Skeletal muscle satellite cell (primary cell): Measurements from ENCODE around the gene LRRC61.

Experiments
- H3K27me3 ChIP-seq: 2 replicates; pipeline ENCODE4 v1.7.0; 2013; ENCODE audit warnings: low read length; ENCODE audit not compliant: control insufficient read depth, insufficient read depth
- H3K36me3 ChIP-seq: 2 replicates; pipeline ENCODE4 v1.7.0; 2013; ENCODE audit warnings: mild to moderate bottlenecking, control low read depth, low read length; ENCODE audit not compliant: insufficient read depth
- H3K4me1 ChIP-seq: 2 replicates; pipeline ENCODE4 v1.7.0; 2013; ENCODE audit warnings: low read length; ENCODE audit not compliant: control insufficient read depth, insufficient read depth
- H3K4me2 ChIP-seq: 2 replicates; pipeline ENCODE4 v1.7.0; 2013; ENCODE audit warnings: mild to moderate bottlenecking, low read length
- H3K4me3 ChIP-seq: 2 replicates; pipeline ENCODE4 v1.7.0; 2013; ENCODE audit warnings: low read length
- H3K9ac ChIP-seq: 2 replicates; pipeline ENCODE4 v1.7.0; 2013; ENCODE audit warnings: mild to moderate bottlenecking, low read depth, low read length, moderate library complexity
- H3K9me3 ChIP-seq: replicated peaks from 2 replicates; pipeline ENCODE4 v1.7.0; 2013; ENCODE audit warnings: mild to moderate bottlenecking, control low read depth, low read length

LRRC61 gene

GRCh38 chr7:150336746-150337145 lies 13.6 kb downstream of the LRRC61 start:
- Histone ChIP-seq H3K9ac (no peak overlapping the region), H3K4me3 (no peak overlapping the region), H3K36me3 (no peaks in the 10 kb centered on the region), H3K4me1 (peaks cover 13% of the 10 kb centered on the region), H3K4me2 (no peak overlapping the region), H3K9me3 (no peaks in the 10 kb centered on the region), H3K27me3 (peaks cover 37% of the 10 kb centered on the region)

DNA sequence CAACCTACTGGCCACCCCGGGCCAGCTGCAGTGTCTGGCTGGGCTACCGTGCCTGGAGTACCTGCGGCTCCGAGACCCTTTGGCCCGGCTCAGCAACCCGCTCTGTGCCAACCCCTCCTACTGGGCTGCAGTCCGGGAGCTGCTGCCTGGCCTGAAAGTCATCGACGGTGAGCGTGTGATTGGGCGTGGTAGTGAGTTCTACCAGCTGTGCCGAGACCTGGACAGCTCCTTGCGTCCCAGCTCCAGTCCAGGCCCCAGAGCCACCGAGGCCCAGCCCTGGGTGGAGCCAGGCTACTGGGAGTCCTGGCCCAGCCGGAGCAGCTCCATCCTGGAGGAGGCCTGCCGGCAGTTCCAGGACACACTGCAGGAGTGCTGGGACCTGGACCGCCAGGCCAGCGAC lies 14.0 kb downstream of the LRRC61 start:
- peaks cover 41% of the 10 kb centered on the region for H3K27me3 ChIP-seq
- peaks cover 13% of the 10 kb centered on the region for H3K4me1 ChIP-seq
- H3K4me3 ChIP-seq: no peak overlapping the region
- H3K36me3 ChIP-seq: no peaks in the 10 kb centered on the region
- no peak overlapping the region for H3K4me2 ChIP-seq
- no peak overlapping the region for H3K9ac ChIP-seq
- no peaks in the 10 kb centered on the region for H3K9me3 ChIP-seq

DNA sequence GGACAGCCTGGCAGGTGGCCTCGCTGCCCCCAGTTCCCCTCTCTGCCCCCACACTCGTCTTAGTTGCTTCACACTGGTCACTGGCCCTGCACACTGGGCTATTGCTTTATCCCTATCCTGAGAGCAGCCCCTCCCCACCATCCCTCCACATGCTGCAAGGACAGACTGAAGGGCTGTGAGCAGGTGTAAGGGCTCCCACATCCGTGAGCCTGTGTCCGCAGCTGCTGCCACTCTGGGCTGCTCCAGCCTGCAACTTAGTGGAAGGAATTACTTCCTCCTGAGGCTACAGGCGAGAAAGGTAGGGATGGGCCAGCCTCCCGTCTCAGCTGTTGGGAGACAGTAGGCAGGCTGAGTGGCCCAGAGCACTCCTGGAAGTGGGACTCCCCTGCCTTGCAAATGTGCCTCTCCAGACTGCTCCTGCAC lies 14.5 kb downstream of the LRRC61 start:
- Histone ChIP-seq H3K9me3 (no peaks in the 10 kb centered on the region), H3K36me3 (no peaks in the 10 kb centered on the region)

GRCh38 chr7:150338166-150338829 lies 15.1 kb downstream of the LRRC61 start:
- H3K36me3 ChIP-seq: no peaks in the 10 kb centered on the region
- H3K4me2 ChIP-seq: no peak overlapping the region
- no peak overlapping the region for H3K9ac ChIP-seq
- no peak overlapping the region for H3K4me3 ChIP-seq
- peaks cover 13% of the 10 kb centered on the region for H3K4me1 ChIP-seq
- no peaks in the 10 kb centered on the region for H3K9me3 ChIP-seq
- peaks cover 52% of the 10 kb centered on the region for H3K27me3 ChIP-seq

More for the DNA sequence above, 14.5 kb downstream of the LRRC61 start:
- H3K4me2 ChIP-seq: no peak overlapping the region
- no peak overlapping the region for H3K9ac ChIP-seq
- peaks cover 46% of the 10 kb centered on the region for H3K27me3 ChIP-seq
- H3K4me1 ChIP-seq: peaks cover 13% of the 10 kb centered on the region
- H3K4me3 ChIP-seq: no peak overlapping the region

- no peak overlapping the region for H3K4me3 ChIP-seq
- H3K9ac ChIP-seq: no peak overlapping the region
- H3K27me3 ChIP-seq: peaks cover 60% of the 10 kb centered on the region
- H3K4me2 ChIP-seq: peak overlapping the region; percentile 63
- no peaks in the 10 kb centered on the region for H3K9me3 ChIP-seq
- no peaks in the 10 kb centered on the region for H3K36me3 ChIP-seq
- H3K4me1 ChIP-seq: peaks cover 13% of the 10 kb centered on the region
These were observed 16.3 kb downstream of the LRRC61 start for GRCh38 chr7:150339409-150339809.

DNA sequence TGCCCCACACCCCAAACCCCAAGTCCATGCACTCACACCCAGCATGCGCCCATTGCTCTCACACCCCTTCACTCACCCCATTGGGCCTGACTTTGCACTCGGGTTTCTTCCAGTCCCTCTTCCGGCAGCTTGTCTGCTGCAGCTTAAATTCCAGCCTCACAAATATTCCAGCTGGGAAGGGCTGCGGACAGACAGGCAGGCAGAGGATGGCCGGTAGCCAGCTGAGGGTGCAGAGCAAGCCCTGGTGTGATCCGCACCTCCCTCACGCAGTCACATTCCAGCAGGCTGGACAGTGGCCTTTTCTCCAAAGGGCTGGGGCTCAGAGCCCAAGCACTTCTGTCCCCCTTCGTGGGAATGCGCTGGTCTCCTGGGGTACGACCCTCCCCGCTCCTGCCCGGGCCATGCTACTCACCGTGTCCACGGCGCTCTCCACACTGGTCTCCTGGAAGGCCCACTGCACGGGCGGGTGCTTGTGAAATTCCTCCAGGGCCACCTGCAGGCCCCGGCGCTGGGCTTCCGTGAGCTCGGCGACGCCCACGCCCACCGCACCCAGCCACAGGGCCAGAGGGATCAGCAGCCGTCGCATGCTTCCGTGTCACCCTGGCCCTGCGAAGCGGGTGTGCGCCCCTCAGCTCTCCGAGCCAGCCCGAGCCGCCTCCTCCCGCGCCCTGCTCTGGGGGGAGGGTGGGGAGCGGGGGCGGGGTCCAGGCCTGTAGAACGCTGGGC lies 17.0 kb downstream of the LRRC61 start:
- H3K36me3 ChIP-seq: no peaks in the 10 kb centered on the region
- H3K9ac ChIP-seq: no peak overlapping the region
- peak overlapping the region; percentile 49 for H3K4me3 ChIP-seq
- H3K27me3 ChIP-seq: peaks cover 60% of the 10 kb centered on the region
- peaks cover 13% of the 10 kb centered on the region for H3K4me1 ChIP-seq
- H3K9me3 ChIP-seq: no peaks in the 10 kb centered on the region
- H3K4me2 ChIP-seq: peak overlapping the region; percentile 63

DNA sequence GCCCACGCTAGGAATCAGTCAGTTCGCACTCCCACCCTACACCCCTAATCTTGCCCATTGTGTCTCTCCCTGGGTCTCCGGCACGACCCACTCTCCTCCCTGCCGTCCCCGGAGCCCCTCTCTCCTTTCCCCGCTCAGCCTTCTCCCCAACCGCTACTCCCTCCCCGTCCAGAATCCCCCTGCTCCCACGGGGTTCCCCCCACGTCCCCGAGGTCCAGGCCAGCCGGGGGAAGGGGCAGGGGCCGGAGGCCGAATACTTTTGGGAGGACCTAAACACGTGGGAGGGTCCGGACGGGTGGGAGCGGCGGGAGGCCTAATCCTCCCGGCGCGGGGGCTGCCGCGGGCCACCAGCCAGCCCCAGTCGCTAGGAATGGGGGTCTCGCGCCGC lies 17.7 kb downstream of the LRRC61 start:
- no peaks in the 10 kb centered on the region for H3K9me3 ChIP-seq
- no peak overlapping the region for H3K4me3 ChIP-seq

DNA sequence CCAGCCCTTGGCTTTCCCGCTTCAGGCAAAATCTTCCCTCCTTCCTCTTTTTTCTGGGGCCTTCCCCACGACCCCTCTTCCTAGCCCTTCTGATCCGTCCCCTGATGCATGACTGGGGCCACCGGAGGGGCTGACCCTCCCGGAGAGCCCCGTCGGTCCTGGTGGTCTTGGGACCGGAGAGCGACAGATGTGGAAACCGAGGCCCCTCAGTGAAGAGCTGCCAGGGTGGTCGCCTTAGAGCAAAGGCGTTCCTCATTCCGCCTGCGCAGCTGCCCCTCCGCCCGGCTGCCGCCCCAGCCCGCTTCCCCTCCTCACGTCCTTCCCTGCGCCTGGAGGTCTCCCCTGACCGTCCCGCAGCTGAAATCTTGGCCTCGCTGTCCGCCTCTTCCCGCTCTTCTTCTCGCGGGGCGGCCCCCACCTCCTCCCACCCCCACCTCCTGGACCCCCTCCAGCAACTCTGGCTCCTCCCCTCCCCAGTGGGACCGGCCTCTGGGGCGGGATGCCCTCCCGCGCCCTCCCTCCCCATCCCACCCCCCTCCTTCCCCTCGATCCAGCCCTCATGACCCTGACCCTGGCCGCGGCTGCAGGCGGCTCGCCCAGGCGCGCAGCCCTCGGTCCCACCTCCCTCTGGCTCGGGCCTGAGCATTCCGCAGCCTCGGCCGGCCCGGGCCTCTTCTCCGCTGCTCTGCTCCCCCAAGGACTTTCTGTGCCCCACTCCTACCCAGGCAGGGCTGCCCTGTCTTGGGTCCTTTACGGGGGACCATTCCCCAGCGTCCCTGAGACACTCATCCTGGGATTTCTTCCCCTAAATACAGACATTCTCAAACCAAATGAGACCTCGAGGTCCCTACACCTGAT lies 18.3 kb downstream of the LRRC61 start, which contains the start of gene RARRES2:
RARRES2 (minus strand) TSS at position 367 of the 858 bp plus-strand sequence. CDS start 1,020 bp downstream, outside the sequence.
- peaks cover 60% of the 10 kb centered on the region for H3K27me3 ChIP-seq
- H3K36me3 ChIP-seq: no peaks in the 10 kb centered on the region
- no peaks in the 10 kb centered on the region for H3K9me3 ChIP-seq
- peaks cover 13% of the 10 kb centered on the region for H3K4me1 ChIP-seq
- peak within 1 kb of the TSS; percentile 63 for H3K4me2 ChIP-seq
- no peak within 1 kb of the TSS for H3K4me3 ChIP-seq
- H3K9ac ChIP-seq: no peak within 1 kb of the TSS

More for the DNA sequence above, 17.7 kb downstream of the LRRC61 start:
- H3K4me1 ChIP-seq: peaks cover 13% of the 10 kb centered on the region
- H3K4me2 ChIP-seq: no peak overlapping the region
- H3K36me3 ChIP-seq: no peaks in the 10 kb centered on the region
- H3K27me3 ChIP-seq: peaks cover 60% of the 10 kb centered on the region
- no peak overlapping the region for H3K9ac ChIP-seq

DNA sequence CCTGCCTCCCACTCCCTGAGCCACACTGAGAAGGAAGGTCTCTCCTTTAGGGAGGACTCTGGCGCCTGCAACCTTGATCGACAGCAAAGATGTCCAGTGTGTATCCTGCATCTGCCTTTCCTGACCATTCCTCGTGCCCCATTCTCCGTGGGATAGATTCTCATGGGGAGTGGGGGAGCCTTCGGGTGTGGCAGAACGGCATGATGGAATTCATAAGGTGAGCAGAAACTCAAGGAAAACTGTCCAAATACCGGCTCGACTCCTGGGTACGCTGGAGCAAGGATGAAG lies 18.9 kb downstream of the LRRC61 start:
- Histone ChIP-seq H3K4me3 (no peak overlapping the region), H3K9ac (no peak overlapping the region)

DNA sequence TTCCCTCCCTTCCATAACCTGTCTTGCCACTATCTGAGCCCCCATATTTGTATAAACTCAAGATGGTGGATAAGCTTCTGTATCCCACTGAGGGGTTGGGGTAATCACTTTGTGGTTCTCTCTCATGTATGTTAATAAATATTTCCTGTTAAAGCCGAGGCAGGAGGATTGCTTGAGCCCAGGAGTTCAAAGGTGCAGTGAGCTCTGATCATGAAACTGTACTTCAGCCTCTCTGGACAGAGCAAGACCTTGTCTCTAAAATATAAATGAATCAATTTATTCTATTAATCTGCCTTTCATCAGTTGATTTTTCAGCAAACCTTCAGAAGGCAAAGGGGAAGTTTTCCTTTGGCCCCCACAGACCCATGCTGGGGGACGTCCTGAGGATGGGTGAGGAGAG lies 20.1 kb downstream of the LRRC61 start:
- Histone ChIP-seq H3K36me3 (no peaks in the 10 kb centered on the region), H3K4me1 (peaks cover 13% of the 10 kb centered on the region), H3K9ac (no peak overlapping the region), H3K9me3 (no peaks in the 10 kb centered on the region), H3K27me3 (peaks cover 54% of the 10 kb centered on the region), H3K4me3 (no peak overlapping the region), H3K4me2 (no peak overlapping the region)

More for the DNA sequence above, 18.9 kb downstream of the LRRC61 start:
- no peaks in the 10 kb centered on the region for H3K9me3 ChIP-seq
- H3K36me3 ChIP-seq: no peaks in the 10 kb centered on the region
- H3K4me1 ChIP-seq: peaks cover 13% of the 10 kb centered on the region
- no peak overlapping the region for H3K4me2 ChIP-seq
- peaks cover 60% of the 10 kb centered on the region for H3K27me3 ChIP-seq

DNA sequence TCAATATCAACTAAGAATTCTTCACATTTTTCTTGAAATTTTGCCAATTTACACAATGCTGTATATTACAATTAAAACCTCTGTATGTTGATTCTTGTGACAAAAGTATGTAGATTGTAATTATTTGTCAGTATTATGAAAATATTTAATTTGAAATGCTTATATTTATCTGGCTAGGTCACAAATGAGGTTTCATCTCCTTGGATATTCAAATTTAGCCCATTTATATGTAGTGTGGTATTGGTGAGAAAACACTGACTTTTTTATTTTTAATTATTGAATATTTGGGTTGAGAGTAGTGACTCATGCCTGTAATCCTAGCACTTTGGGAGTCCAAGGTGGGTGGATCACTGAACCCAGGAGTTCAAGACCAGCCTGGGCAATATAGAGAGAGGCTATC lies 21.1 kb downstream of the LRRC61 start:
- peaks cover 46% of the 10 kb centered on the region for H3K27me3 ChIP-seq
- no peak overlapping the region for H3K4me3 ChIP-seq
- H3K36me3 ChIP-seq: no peaks in the 10 kb centered on the region
- peaks cover 10% of the 10 kb centered on the region for H3K4me1 ChIP-seq
- no peaks in the 10 kb centered on the region for H3K9me3 ChIP-seq
- H3K9ac ChIP-seq: no peak overlapping the region
- H3K4me2 ChIP-seq: no peak overlapping the region
